Breast epithelium (tissue), 3 donors: Measurements from ENCODE around the gene SLC2A4.

Experiments
- POLR2A ChIP-seq: fragments of 450-650 bp; IDR thresholded peaks from one replicate; pipeline ENCODE4 v1.6.1; 2016; ENCODE audit warnings: antibody characterized with exemption, mild to moderate bottlenecking, moderate library complexity
- POLR2AphosphoS5 ChIP-seq, 3 donors: sonication (generic); formaldehyde crosslinking; IDR thresholded peaks; one replicate each; pipeline ENCODE4 v1.6.1; 2017; ENCODE audit warnings: antibody characterized with exemption in 3 of 3
- TF ChIP-seq, protein P1 (sequence below), 3 donors: fragments of 450-650 bp; IDR thresholded peaks; one replicate each; pipeline ENCODE4 v1.5.1; 2016 to 2017; ENCODE audit warnings: antibody characterized with exemption in 3 of 3, mild to moderate bottlenecking in 3 of 3, moderate library complexity in 3 of 3

DNA sequence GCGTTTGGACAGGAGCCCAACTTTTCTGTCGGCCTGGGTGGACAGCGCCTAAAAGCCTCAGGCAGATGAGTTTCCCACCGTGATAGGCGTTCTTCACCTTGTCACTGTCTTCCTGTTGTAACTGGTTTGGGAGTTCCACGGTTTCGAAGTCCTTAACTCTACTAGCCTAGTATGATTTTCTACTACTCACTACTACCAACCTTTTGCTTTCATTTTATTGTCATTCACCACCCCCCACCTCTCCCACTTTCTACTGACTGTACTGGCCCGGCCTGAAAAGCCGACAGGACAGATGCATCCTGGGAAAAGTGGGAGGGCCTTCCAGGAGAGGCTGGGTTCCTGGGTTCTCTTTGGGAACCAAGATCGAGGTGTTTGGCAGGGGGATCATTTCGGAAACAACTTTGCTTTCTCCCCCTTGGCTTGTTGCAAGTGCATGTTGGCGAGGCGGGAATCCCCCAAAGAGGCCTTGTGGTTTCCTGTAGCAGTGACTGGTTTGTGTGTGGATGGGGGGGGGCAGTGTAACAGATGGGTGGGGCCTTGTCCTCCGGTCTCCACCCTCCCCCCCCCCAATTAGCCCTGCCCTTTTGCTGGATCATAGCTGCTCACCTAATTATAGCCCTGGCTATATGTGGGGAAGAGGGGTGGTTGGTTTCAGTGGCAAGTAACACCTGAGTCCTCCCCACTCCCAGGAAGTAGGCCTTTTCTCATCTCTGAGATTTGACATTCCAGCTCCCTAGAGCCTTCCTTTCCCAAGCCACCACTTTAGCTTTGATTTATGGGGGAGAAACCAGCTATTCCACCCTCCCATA, 27.3 kb downstream of the SLC2A4 start:
- TF ChIP-seq, protein P1, sequence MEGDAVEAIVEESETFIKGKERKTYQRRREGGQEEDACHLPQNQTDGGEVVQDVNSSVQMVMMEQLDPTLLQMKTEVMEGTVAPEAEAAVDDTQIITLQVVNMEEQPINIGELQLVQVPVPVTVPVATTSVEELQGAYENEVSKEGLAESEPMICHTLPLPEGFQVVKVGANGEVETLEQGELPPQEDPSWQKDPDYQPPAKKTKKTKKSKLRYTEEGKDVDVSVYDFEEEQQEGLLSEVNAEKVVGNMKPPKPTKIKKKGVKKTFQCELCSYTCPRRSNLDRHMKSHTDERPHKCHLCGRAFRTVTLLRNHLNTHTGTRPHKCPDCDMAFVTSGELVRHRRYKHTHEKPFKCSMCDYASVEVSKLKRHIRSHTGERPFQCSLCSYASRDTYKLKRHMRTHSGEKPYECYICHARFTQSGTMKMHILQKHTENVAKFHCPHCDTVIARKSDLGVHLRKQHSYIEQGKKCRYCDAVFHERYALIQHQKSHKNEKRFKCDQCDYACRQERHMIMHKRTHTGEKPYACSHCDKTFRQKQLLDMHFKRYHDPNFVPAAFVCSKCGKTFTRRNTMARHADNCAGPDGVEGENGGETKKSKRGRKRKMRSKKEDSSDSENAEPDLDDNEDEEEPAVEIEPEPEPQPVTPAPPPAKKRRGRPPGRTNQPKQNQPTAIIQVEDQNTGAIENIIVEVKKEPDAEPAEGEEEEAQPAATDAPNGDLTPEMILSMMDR (IDR thresholded peaks at IDR 0.05): no peak
- no peak for TF ChIP-seq POLR2A
- peak in 1 of 3 donors; percentile 11 for TF ChIP-seq POLR2AphosphoS5 (IDR thresholded peaks at IDR 0.05)
